GM12874 (cell line): Measurements from ENCODE around the gene XRCC3.

Experiments
- TF ChIP-seq, protein P1 (sequence below): IDR thresholded peaks from 2 replicates; pipeline ENCODE4 v1.5.1; 2011; ENCODE audit warnings: low read depth, mild to moderate bottlenecking, control low read depth, low read length, moderate library complexity; ENCODE audit not compliant: insufficient read depth

XRCC3 gene

GRCh38 chr14:103684471-103684870, 30.8 kb downstream of the XRCC3 start:
- TF ChIP-seq, protein P1, sequence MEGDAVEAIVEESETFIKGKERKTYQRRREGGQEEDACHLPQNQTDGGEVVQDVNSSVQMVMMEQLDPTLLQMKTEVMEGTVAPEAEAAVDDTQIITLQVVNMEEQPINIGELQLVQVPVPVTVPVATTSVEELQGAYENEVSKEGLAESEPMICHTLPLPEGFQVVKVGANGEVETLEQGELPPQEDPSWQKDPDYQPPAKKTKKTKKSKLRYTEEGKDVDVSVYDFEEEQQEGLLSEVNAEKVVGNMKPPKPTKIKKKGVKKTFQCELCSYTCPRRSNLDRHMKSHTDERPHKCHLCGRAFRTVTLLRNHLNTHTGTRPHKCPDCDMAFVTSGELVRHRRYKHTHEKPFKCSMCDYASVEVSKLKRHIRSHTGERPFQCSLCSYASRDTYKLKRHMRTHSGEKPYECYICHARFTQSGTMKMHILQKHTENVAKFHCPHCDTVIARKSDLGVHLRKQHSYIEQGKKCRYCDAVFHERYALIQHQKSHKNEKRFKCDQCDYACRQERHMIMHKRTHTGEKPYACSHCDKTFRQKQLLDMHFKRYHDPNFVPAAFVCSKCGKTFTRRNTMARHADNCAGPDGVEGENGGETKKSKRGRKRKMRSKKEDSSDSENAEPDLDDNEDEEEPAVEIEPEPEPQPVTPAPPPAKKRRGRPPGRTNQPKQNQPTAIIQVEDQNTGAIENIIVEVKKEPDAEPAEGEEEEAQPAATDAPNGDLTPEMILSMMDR, result no peak

- TF ChIP-seq, protein P1, result no peak
Measured at GRCh38 chr14:103683139-103683538, 32.1 kb downstream of the XRCC3 start.

DNA sequence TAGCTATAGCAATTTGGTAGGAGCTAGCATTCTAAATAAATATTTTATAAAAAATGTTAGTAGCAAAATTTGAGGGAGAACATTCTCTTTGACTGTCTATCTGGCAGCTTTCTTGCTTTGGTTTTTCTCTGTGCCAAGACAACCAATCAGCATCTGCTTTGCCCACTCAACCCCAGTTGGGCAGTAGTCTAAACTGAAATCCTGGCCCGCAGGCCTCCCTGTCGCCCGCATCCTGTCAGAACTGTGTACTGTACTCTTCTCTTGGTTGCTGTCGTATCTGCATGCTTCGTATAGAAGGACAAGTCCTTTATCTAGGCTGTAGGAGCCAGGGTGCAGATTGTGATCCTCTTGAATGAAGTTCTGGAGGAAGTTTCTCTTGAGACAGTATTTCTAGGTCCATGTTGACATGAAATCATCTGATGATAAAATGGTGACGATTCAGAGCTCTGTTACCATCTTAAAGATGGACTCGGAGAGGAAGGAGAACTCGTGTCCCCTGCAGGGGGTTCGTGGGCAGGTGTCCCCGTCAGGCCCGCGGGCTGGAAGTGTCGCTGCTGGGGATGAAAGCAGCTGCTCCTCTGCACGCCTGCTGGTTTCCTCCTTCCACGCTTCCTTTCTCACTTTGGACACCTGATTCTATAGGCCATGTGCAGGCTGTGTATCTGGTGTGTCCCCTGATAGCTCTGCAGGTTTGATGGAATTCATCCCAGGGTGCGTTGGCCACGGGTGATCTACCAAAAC, 34.6 kb downstream of the XRCC3 start:
- TF ChIP-seq, protein P1, result no peak

DNA sequence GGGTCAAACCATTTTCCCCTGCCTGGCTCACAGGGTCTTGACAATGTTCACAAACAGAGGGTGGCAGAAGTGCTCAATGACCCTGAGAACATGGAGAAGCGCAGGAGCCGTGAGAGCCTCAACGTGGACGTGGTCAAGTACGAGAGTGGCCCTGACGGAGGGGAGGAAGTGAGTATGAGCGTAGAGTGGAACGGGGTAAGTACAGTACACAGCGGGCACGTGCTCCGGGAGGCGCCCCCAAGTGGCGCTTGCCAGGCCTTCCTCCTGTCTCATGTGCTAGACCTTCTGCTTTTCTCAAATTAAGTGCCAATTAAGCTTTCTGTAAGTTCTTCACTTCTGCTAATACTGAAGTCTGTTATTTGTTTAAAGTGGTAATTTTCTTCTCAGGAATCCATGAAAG, 35.9 kb downstream of the XRCC3 start:
- TF ChIP-seq, protein P1, result peak; percentile 86

GRCh38 chr14:103676881-103677675, 38.2 kb downstream of the XRCC3 start:
- TF ChIP-seq, protein P1, result no peak

GRCh38 chr14:103675957-103676356, 39.3 kb downstream of the XRCC3 start:
- TF ChIP-seq, protein P1, result no peak

GRCh38 chr14:103671911-103672310, 43.3 kb downstream of the XRCC3 start:
- TF ChIP-seq, protein P1, result no peak
